B cell (primary cell): ENCODE data around the gene PCDHGC4.

ENCODE experiments used
- EZH2 ChIP-seq: IDR thresholded peaks from 2 replicates; pipeline ENCODE4 v1.6.1; 2012; ENCODE audit warnings: borderline replicate concordance, low read depth, mild to moderate bottlenecking, moderate library complexity, low read length; ENCODE audit not compliant: insufficient read depth, poor library complexity, severe bottlenecking
- TF ChIP-seq, protein P1 (sequence below): fragments of 200-600 bp; IDR thresholded peaks from one replicate; pipeline ENCODE4 v1.8.0; 2022; ENCODE audit warnings: antibody characterized with exemption, mild to moderate bottlenecking

DNA sequence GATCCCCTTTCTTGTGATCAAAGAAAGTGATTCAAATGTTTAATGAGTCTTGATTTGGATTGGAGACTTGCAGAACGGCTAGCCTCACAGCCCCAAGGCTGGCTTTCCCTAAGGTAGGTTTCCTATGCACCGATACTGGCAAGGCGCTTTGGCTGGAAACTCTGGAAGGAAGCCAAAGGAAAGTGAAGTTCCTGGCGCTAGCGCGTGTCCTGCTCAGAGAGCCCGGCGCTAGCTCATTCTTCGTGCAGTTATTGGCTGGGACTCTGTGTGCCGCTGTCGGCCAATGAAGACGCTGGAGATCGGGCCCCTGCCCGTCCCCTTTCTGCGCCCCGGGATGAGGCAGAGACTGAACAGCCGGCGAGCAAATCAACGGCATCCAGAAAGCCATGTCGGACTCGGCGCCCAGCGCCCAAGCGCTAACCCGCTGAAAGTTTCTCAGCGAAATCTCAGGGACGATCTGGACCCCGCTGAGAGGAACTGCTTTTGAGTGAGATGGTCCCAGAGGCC is 9.2 kb upstream of the PCDHGC4 start, which contains the start of gene PCDHGC3:
- TF ChIP-seq, protein P1, sequence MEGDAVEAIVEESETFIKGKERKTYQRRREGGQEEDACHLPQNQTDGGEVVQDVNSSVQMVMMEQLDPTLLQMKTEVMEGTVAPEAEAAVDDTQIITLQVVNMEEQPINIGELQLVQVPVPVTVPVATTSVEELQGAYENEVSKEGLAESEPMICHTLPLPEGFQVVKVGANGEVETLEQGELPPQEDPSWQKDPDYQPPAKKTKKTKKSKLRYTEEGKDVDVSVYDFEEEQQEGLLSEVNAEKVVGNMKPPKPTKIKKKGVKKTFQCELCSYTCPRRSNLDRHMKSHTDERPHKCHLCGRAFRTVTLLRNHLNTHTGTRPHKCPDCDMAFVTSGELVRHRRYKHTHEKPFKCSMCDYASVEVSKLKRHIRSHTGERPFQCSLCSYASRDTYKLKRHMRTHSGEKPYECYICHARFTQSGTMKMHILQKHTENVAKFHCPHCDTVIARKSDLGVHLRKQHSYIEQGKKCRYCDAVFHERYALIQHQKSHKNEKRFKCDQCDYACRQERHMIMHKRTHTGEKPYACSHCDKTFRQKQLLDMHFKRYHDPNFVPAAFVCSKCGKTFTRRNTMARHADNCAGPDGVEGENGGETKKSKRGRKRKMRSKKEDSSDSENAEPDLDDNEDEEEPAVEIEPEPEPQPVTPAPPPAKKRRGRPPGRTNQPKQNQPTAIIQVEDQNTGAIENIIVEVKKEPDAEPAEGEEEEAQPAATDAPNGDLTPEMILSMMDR, result no peak
- no peak for TF ChIP-seq EZH2
